ENCODE measurements around the gene PIF1. TPM values are rescaled to one million over a fixed set of nuclear protein-coding genes. Genes with fewer than 3 reads are reported as not detected.
"Not testable (repeated sequence)": the region's sequence is repeated elsewhere in the genome, so short reads cannot be mapped to it uniquely, and the experiment has no call there.

PIF1 gene
- total RNA-seq, 1 donor from 2014 or later = 0.42 TPM

GRCh38 chr15:64824929-64825430 is 467 bp downstream of the PIF1 start:
- intact Hi-C loops (cut with micrococcal nuclease) = no loop called here
- ATAC-seq = peak; percentile 6
- no peak for DNase-seq

- ATAC-seq (no peak), DNase-seq (no peak)
- intact Hi-C loops (cut with micrococcal nuclease) = no loop called here
These were observed 9.0 kb downstream of the PIF1 start for GRCh38 chr15:64816452-64816851.

GRCh38 chr15:64814965-64815364 is 10.5 kb downstream of the PIF1 start:
- not testable (repeated sequence) for DNase-seq, ATAC-seq
- intact Hi-C loops (cut with micrococcal nuclease) = loop anchor here (5.0 kb wide), 1 partner anchor 73 kb away; no protein-coding TSS in a partner anchor

- not testable (repeated sequence) for ATAC-seq, DNase-seq
- intact Hi-C loops (cut with micrococcal nuclease) = loop anchor here (5.0 kb wide), 1 partner anchor 72 kb away; no protein-coding TSS in a partner anchor
These were observed 11.2 kb downstream of the PIF1 start for GRCh38 chr15:64814283-64814682.

- intact Hi-C loops (cut with micrococcal nuclease) = loop anchor here (5.0 kb wide), 1 partner anchor 71 kb away; no protein-coding TSS in a partner anchor
- ATAC-seq (peak; percentile 63), DNase-seq (peak; percentile 35)
These were observed 12.4 kb downstream of the PIF1 start for GRCh38 chr15:64813075-64813474.

- intact Hi-C loops (cut with micrococcal nuclease) = loop anchor here (5.0 kb wide), 1 partner anchor 68 kb away; no protein-coding TSS in a partner anchor
- ATAC-seq (no peak), DNase-seq (no peak)
These were observed 14.7 kb downstream of the PIF1 start for GRCh38 chr15:64810497-64811326.

- intact Hi-C loops (cut with micrococcal nuclease) = loop anchor here (5.0 kb wide), 1 partner anchor 68 kb away; no protein-coding TSS in a partner anchor
- ATAC-seq (peak; percentile 85), DNase-seq (peak; percentile 88)
These were observed 15.6 kb downstream of the PIF1 start for GRCh38 chr15:64809649-64810496.

GRCh38 chr15:64808785-64809453 is 16.5 kb downstream of the PIF1 start:
- no peak for ATAC-seq
- DNase-seq = no peak
- intact Hi-C loops (cut with micrococcal nuclease) = no loop called here

GRCh38 chr15:64807751-64808222 is 17.7 kb downstream of the PIF1 start:
- intact Hi-C loops (cut with micrococcal nuclease) = no loop called here
- no peak for DNase-seq
- no peak for ATAC-seq

- intact Hi-C loops (cut with micrococcal nuclease) = no loop called here
- no peak for DNase-seq
- no peak for ATAC-seq
These were observed 18.2 kb downstream of the PIF1 start for GRCh38 chr15:64807051-64807749.

- no peak for DNase-seq
- intact Hi-C loops (cut with micrococcal nuclease) = no loop called here
- no peak for ATAC-seq
These were observed 18.9 kb downstream of the PIF1 start for GRCh38 chr15:64806509-64806908.

- ATAC-seq (no peak), DNase-seq (no peak)
- intact Hi-C loops (cut with micrococcal nuclease) = no loop called here
These were observed 20.8 kb downstream of the PIF1 start for GRCh38 chr15:64804619-64805018.

- intact Hi-C loops (cut with micrococcal nuclease) = no loop called here
- ATAC-seq (no peak), DNase-seq (no peak)
These were observed 21.9 kb downstream of the PIF1 start for GRCh38 chr15:64803526-64803925.

- DNase-seq = no peak
- ATAC-seq = no peak
- intact Hi-C loops (cut with micrococcal nuclease) = no loop called here
These were observed 25.0 kb downstream of the PIF1 start for GRCh38 chr15:64800476-64800875.

GRCh38 chr15:64798905-64799304 is 26.5 kb downstream of the PIF1 start:
- ATAC-seq; DNase-seq; intact Hi-C loops (cut with micrococcal nuclease): not testable (repeated sequence)

- ATAC-seq; intact Hi-C loops (cut with micrococcal nuclease); DNase-seq: not testable (repeated sequence)
These were observed 29.5 kb downstream of the PIF1 start for GRCh38 chr15:64795921-64796320.

GRCh38 chr15:64795299-64795698 is 30.1 kb downstream of the PIF1 start:
- ATAC-seq; DNase-seq; intact Hi-C loops (cut with micrococcal nuclease): not testable (repeated sequence)

GRCh38 chr15:64792282-64792681 is 33.2 kb downstream of the PIF1 start:
- intact Hi-C loops (cut with micrococcal nuclease) = no loop called here
- ATAC-seq (no peak), DNase-seq (no peak)
